WI38 (cell line): ENCODE data around the gene MMP28.

Experiments
- H3K4me3 ChIP-seq: 2 replicates; pipeline ENCODE4 v1.5.1; 2011; ENCODE audit warnings: low read depth, mild to moderate bottlenecking, control low read depth, low read length
- CTCF ChIP-seq: IDR thresholded peaks from 2 replicates; pipeline ENCODE4 v1.5.1; 2012; ENCODE audit warnings: low read depth, mild to moderate bottlenecking, control low read depth, low read length

Gene MMP28

GRCh38 chr17:35795007-35795870 is at the start of gene MMP28:
Gene MMP28, minus strand, starts transcription at chr17:35795641. Its CDS starts 264 bp downstream, at chr17:35795377.
- peak within 1 kb of the TSS; percentile 58 for H3K4me3 ChIP-seq
- no peak for TF ChIP-seq CTCF

GRCh38 chr17:35844547-35844946 is 49.1 kb upstream of the MMP28 start:
- no peak overlapping the region for H3K4me3 ChIP-seq
- TF ChIP-seq CTCF: no peak

GRCh38 chr17:35843698-35844097 is 48.3 kb upstream of the MMP28 start:
- H3K4me3 ChIP-seq: no peak overlapping the region
- TF ChIP-seq CTCF: no peak

GRCh38 chr17:35842239-35842638 is 46.8 kb upstream of the MMP28 start:
- TF ChIP-seq CTCF: no peak
- no peak overlapping the region for H3K4me3 ChIP-seq

GRCh38 chr17:35841505-35841904 is 46.1 kb upstream of the MMP28 start:
- no peak overlapping the region for H3K4me3 ChIP-seq
- no peak for TF ChIP-seq CTCF

GRCh38 chr17:35841101-35841500 is 45.7 kb upstream of the MMP28 start:
- no peak for TF ChIP-seq CTCF
- no peak overlapping the region for H3K4me3 ChIP-seq

- TF ChIP-seq CTCF: no peak
Observed at GRCh38 chr17:35825206-35825605, 29.8 kb upstream of the MMP28 start.

More at GRCh38 chr17:35825206-35825605, 29.8 kb upstream of the MMP28 start:
- H3K4me3 ChIP-seq: no peak overlapping the region
